Mesothelial cell of epicardium (in vitro differentiated cells): ENCODE results near the gene GCLM. TPM values are rescaled to one million over a fixed set of nuclear protein-coding genes. Genes with fewer than 3 reads are reported as not detected.
"Not testable (repeated sequence)": the region's sequence is repeated elsewhere in the genome, so short reads cannot be mapped to it uniquely, and the experiment has no call there.

Source experiments
- DNase-seq, 2 experiments: peaks; one replicate each; pipeline ENCODE4 v3.0.0; 2021; ENCODE audit warnings: low spot score in 2 of 2; ENCODE audit not compliant: unreplicated experiment in 2 of 2
- H3K27ac Mint-ChIP-seq: 2 replicates; pipeline ENCODE4 v1.8.0; 2021; ENCODE audit warnings: mixed read lengths
- H3K27me3 Mint-ChIP-seq: 2 replicates; pipeline ENCODE4 v1.8.0; 2021; ENCODE audit warnings: low read depth, mixed read lengths
- H3K36me3 Mint-ChIP-seq: 2 replicates; pipeline ENCODE4 v1.8.0; 2021; ENCODE audit warnings: mixed read lengths
- H3K4me1 Mint-ChIP-seq: 2 replicates; pipeline ENCODE4 v1.8.0; 2021; ENCODE audit warnings: mixed read lengths
- H3K4me3 Mint-ChIP-seq: 2 replicates; pipeline ENCODE4 v1.8.0; 2021; ENCODE audit warnings: mild to moderate bottlenecking, moderate library complexity, mixed read lengths
- H3K9me3 Mint-ChIP-seq: 2 replicates; pipeline ENCODE4 v1.8.0; 2021; ENCODE audit warnings: mixed read lengths
- CTCF ChIP-seq: fragments of 200-600 bp; sonication (generic); IDR thresholded peaks from one replicate; pipeline ENCODE4 v1.5.0; 2021; ENCODE audit warnings: antibody characterized with exemption; ENCODE audit not compliant: unreplicated experiment
- total RNA-seq: library from RNA; stranded (reverse); gene quantifications from 3 replicates; pipeline ENCODE4 v1.2.1, GENCODE V29; 2021

GCLM gene
- total RNA-seq, 1 donor from 2014 or later, result 8.9 TPM

GRCh38 chr1:93876244-93876643, 33.0 kb downstream of the GCLM start:
- Mint-ChIP-seq H3K27ac (no peak overlapping the region), H3K4me3 (peak overlapping the region; percentile 5), H3K4me1 (peaks cover 27% of the 10 kb centered on the region), H3K27me3 (no peaks in the 10 kb centered on the region), H3K9me3 (no peaks in the 10 kb centered on the region), H3K36me3 (peaks cover 21% of the 10 kb centered on the region)
- no peak for TF ChIP-seq CTCF
- DNase-seq, result no peak

DNA sequence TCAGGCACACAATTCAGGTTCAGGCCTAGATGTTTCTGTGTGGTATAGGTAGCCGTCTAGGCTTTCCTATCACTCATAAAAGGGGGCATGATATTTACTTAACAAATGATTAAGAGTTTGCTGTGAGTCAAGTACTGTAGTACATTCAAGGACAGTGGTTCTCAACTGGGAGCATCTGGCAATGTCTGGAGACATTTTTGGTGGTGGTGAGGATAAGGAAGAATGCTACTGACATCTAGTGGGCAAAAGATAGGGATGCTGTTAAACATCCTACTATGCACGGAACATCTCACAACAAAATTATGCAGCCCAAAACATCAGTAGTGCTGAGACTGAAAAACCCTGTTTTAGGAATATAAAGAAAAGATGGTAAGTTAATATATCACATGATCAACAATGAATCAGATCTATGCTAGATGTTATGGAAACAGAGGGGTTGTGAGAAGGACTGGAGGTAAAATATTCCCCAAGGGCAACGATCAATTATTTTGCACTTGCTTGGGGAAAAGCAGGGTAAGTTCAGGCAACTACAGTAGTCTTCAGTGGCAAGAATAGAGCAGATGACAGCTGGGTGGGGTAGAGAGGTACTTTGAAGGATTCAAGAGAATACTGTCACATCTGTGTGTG, 35.1 kb downstream of the GCLM start:
- H3K9me3 Mint-ChIP-seq, result no peaks in the 10 kb centered on the region

GRCh38 chr1:93871366-93871765, 37.9 kb downstream of the GCLM start:
- no peaks in the 10 kb centered on the region for H3K9me3 Mint-ChIP-seq
- no peak for TF ChIP-seq CTCF
- no peak overlapping the region for H3K27ac Mint-ChIP-seq
- no peaks in the 10 kb centered on the region for H3K27me3 Mint-ChIP-seq
- DNase-seq, result no peak
- peaks cover 42% of the 10 kb centered on the region for H3K36me3 Mint-ChIP-seq
- no peak overlapping the region for H3K4me3 Mint-ChIP-seq
- H3K4me1 Mint-ChIP-seq, result peaks cover 2% of the 10 kb centered on the region

More for the DNA sequence above, 35.1 kb downstream of the GCLM start:
- Mint-ChIP-seq H3K27ac (no peak overlapping the region), H3K4me1 (peaks cover 22% of the 10 kb centered on the region), H3K4me3 (no peak overlapping the region), H3K27me3 (no peaks in the 10 kb centered on the region), H3K36me3 (peaks cover 34% of the 10 kb centered on the region)
- no peak for DNase-seq
- TF ChIP-seq CTCF, result no peak

DNA sequence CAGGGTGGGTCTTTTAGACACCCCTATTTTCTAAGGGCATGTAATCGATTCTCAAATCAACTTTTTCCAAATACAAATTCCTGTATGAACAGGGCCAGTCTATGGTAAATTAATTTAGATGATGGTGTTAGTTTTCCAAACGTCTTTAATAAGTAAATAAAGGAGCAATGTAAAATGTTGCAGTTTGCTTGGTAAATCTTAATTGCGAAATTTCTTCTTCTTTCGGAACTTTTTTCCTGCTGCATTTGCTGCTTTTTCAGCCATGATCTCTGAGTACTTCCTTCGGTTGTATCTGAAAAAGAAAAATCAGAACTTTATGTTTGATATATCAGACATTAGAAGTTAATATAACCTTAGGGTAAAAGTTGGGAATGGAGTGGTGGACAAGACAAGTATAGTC, 39.6 kb downstream of the GCLM start:
- no peak overlapping the region for H3K4me3 Mint-ChIP-seq
- no peak for DNase-seq
- no peaks in the 10 kb centered on the region for H3K9me3 Mint-ChIP-seq
- no peak for TF ChIP-seq CTCF
- H3K36me3 Mint-ChIP-seq, result peaks cover 37% of the 10 kb centered on the region
- H3K4me1 Mint-ChIP-seq, result no peaks in the 10 kb centered on the region
- H3K27ac Mint-ChIP-seq, result no peak overlapping the region
- H3K27me3 Mint-ChIP-seq, result no peaks in the 10 kb centered on the region

DNA sequence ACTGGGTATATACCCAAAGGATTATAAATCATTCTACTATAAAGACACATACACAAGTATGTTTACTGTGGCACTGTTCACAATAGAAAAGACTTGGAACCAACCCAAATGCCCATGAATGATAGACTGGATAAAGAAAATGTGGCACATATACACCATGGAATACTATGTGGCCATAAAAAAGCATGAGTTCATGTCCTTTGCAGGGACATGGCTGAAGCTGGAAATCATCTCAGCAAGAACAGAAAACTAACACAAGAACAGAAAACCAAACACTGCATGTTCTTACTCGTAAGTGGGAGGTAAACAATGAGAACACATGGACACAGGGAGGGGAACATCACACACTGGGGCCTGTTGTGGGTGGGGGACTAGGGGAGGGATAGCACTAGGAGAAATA, 40.7 kb downstream of the GCLM start:
- H3K27ac Mint-ChIP-seq, H3K27me3 Mint-ChIP-seq, H3K9me3 Mint-ChIP-seq, DNase-seq, H3K4me3 Mint-ChIP-seq, H3K4me1 Mint-ChIP-seq: not testable (repeated sequence)
- peaks cover 30% of the 10 kb centered on the region for H3K36me3 Mint-ChIP-seq

GRCh38 chr1:93865253-93865652, 44.0 kb downstream of the GCLM start:
- no peaks in the 10 kb centered on the region for H3K9me3 Mint-ChIP-seq
- H3K27me3 Mint-ChIP-seq, result peaks cover 4% of the 10 kb centered on the region
- H3K36me3 Mint-ChIP-seq, result peaks cover 23% of the 10 kb centered on the region
- no peaks in the 10 kb centered on the region for H3K4me1 Mint-ChIP-seq
- H3K4me3 Mint-ChIP-seq, result no peak overlapping the region
- no peak for TF ChIP-seq CTCF
- DNase-seq, result no peak
- H3K27ac Mint-ChIP-seq, result no peak overlapping the region
